GM19240 (cell line): ENCODE results near the gene ANKRD31.
"Not testable (repeated sequence)": the region's sequence is repeated elsewhere in the genome, so short reads cannot be mapped to it uniquely, and the experiment has no call there.

Source experiments
- DNase-seq: peaks from one replicate; pipeline ENCODE4 v3.0.0; 2011; ENCODE audit warnings: low spot score; ENCODE audit not compliant: insufficient read length

Gene ANKRD31

DNA sequence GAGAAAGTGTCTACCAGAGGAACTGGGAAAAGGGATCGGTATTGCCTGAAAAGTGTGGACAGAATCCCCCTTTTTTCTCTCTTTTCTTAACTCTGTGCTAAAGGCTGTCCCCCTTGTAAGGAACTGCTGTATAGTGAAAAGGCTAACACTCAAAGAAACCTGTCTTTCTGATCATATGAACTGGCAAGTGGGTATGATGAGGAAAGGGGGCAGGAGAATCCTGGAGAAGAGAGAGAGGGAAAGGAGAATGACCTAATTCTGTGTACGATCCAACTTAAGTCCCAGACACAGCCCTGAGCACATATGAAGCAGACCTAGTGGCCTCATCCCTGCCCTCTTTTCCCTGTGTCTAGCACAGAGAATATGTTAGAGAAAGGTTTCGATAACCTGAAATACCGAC, 967 bp downstream of the ANKRD31 start:
- no peak for DNase-seq

GRCh38 chr5:75234251-75234650, 2.4 kb downstream of the ANKRD31 start:
- no peak for DNase-seq

DNA sequence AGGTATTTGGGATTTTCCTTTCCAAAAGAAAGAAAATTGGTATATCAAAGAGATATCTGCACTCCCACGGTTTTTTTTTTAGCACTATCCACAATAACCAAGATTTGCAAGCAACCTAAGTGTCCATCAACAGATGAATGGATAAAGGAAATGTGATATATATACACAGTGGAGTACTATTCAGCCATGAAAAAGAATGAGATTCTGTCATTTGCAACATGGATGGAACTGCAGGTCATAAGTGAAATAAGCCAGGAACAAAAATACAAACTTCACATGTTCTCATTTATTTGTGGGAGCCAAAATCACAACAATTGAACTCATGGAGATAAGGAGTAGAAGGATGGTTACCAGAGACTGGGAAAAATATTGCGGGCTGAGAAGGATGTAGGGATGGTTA, 9.8 kb downstream of the ANKRD31 start:
- DNase-seq = no peak

GRCh38 chr5:75225506-75225905, 11.2 kb downstream of the ANKRD31 start:
- DNase-seq = no peak

DNA sequence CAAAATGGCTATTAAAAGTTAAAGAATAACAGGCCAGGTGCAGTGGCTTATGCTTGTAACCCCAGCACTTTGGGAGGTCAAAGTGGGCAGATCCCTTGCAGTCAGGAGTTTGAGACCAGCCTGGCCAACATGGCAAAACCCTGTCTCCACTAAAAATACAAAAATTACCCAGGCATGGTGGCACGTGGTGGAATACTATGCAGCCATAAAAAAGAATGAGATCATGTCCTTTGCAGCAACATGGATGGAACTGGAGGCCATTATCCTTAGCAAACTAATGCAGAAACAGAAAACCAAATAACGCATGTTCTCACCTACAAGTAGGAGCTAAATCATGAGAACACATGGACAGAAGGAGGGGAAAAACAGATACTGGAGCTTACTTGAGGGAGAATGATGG, 15.9 kb downstream of the ANKRD31 start:
- DNase-seq = not testable (repeated sequence)

DNA sequence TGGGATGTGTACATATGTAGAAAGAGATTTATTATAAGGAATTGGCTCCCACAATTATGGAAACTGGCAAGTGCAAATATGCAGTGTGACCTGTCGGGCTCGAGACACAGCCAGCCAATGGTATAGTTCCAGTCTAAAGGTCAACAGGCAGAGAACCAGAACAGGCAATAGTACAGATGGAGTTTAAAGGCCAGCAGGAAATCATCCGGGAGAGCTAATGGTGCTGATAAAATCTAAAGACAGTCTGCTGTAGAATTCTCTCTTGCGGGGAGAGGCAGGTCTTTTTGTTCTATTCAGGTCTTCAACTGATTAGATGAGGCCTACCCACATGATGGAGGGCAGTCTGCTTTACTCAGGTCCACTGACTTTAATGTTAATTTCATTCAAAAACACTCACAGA, 21.8 kb downstream of the ANKRD31 start:
- no peak for DNase-seq

- no peak for DNase-seq
Observed at GRCh38 chr5:75214409-75214808, 22.3 kb downstream of the ANKRD31 start.

DNA sequence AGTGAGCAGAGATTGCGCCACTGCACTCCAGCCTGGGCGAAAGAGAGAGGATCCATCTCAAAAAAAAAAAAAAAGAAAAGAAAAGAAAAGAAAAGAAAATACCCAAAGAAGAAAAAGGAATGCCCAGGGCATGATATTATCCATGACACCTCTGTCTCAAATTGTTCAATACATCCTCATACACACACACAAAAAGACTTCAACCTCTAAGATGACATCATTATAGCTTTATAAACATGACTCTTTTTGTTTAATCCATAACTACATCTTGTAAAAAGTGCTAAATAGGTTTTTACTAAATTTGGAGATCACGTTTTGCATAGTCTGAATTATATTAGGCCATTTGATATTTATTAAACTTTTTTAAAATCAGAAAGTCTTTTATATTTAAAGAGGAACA, 33.1 kb downstream of the ANKRD31 start:
- no peak for DNase-seq

DNA sequence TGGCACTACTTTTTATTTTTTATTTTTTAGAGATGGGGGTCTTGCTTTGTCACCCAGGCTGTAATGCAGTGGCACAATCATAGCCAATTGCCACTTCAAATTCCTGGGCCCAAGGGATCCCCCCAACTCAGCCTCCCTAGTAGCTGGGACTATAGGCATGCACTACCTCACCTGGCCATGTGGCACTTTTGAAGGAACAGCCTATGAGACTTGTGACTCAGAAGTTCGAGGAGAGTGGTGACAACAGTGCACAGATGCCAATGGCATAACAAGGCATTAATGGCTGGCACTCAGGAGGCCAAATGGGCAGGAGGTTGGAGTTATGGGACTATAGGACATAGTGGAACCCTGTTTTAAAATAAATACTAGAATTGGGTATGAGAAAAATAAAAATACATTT, 33.7 kb downstream of the ANKRD31 start:
- no peak for DNase-seq

GRCh38 chr5:75200776-75201175, 35.9 kb downstream of the ANKRD31 start:
- DNase-seq = no peak

DNA sequence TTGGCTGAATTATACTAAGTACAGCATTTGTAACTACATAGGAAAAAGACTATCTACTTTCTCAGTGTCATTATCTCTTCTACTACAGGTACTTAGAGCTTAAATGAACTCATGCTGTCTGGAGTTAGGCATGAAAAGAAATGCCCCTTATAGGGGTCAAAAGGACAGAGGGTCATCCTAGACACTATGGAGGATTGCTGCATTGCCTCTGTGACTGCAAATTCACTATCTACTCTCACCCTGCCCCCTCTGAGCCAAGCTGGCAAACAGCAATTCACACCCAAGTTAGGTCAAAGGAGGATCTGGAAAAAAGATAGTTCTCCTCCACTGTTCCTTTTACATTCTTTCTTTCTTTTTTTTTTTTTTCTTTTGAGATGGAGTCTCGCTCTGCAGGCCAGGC, 36.7 kb downstream of the ANKRD31 start:
- no peak for DNase-seq

- no peak for DNase-seq
Observed at GRCh38 chr5:75199071-75199470, 37.6 kb downstream of the ANKRD31 start.

DNA sequence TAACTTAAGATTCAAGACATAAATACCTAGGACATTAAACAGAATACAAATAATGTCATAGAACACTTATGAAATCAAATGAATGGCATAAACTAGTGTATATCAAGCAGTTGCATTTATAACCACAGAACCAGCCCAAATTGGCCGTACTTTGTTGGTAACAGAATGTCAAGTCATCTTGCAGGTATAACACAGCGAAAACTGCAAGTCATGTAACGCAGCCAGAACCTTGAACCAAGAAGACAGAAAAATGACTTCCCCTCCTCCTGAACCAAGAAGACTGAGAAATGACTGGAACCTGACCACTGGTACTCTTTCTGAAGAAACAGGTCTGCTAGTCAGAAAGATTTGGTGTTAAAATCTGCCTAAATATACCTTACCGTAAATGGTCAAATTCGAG, 38.9 kb downstream of the ANKRD31 start:
- no peak for DNase-seq

- DNase-seq = no peak
Observed at GRCh38 chr5:75192804-75193203, 43.9 kb downstream of the ANKRD31 start.

DNA sequence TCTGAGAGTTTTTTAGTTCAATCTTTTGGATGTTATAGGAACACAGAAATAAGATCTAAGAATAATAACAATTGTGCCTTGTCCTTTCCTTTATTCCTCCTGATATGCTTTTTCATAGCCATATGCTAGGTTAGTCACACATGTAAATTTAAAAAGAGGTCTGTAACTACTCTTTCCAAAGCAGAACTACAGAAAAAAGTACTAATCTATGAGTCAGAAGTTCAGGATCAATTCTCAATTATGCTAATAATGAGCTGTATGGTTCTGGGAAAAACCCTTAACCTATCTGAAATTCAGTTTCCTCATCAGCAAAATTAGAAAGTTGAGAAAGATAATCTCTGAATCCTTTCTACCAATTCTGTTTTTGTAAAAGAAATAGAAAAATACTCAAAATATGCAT, 44.4 kb downstream of the ANKRD31 start:
- DNase-seq = no peak

DNA sequence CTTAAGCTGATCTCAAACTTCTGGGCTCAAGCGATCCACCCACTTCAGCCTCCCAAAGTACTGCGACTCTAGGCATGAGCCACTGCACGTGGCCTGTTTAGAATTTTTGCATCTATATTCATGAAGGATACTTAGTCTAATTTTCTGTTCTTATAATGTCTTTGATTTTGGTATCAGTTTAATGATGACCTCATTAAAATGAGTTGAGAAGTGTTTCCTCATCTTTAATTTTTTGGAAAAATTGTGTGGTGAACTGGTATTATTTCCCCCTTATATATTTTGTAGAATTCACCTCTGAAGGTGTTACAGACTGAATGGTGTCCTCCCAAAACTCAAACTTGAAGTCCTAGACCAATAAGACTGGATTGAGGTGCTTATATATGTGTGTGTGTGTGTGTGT, 46.5 kb downstream of the ANKRD31 start:
- DNase-seq = no peak

DNA sequence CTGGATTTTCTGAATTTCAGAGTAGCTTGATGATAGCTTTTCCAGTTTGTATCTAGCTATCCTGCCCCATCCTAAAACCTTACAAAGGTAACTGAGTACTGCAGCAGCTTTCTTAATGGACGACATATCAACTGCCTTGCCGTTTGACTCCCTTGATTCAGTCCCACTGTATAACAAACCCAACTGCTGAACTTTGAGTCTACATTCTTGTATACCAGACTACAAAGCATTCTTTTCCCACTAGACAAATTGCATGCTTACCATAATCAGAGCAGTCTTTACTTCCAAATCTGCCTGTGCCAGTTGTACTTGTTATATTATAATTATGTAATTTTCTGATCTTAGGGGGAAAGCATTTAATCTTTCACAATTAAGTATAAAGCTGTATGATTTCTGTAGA, 47.3 kb downstream of the ANKRD31 start:
- no peak for DNase-seq

- DNase-seq = no peak
Observed at GRCh38 chr5:75185763-75186162, 50.9 kb downstream of the ANKRD31 start.

- not testable (repeated sequence) for DNase-seq
Observed at GRCh38 chr5:75176009-75176408, 60.7 kb downstream of the ANKRD31 start.

DNA sequence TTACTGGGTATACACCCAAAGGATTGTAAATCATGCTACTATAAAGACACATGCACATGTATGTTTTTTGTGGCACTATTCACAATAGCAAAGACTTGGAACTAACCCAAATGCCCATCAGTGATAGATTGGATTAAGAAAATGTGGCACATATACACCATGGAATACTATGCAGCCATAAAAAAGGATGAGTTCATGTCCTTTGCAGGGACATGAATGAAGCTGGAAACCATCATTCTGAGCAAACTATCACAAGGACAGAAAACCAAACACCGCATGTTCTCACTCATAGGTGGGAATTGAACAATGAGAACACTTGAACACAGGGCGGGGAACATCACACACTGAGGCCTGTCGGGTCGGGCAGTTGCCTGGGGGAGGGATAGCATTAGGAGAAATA, 61.8 kb downstream of the ANKRD31 start:
- DNase-seq = not testable (repeated sequence)

DNA sequence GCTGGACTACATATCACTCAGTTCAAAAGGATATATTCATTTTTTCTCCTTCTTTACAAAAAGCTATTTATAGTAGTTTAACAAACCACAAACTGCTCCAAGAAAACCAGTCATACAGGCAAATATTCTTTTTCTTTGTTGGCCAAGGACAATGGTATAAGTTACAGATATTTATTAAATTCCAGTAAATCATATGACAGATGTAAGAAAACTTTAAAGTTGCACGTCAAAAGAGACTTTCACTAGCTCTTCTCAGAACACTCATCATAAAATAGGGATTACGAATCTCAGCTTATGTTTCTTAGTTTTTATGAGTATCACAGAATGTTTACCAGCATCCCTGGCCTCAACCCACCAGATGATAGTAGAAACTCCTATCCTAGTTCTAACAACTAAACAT, 67.2 kb downstream of the ANKRD31 start:
- no peak for DNase-seq

GRCh38 chr5:75168026-75168735, 68.5 kb downstream of the ANKRD31 start:
- DNase-seq = no peak

DNA sequence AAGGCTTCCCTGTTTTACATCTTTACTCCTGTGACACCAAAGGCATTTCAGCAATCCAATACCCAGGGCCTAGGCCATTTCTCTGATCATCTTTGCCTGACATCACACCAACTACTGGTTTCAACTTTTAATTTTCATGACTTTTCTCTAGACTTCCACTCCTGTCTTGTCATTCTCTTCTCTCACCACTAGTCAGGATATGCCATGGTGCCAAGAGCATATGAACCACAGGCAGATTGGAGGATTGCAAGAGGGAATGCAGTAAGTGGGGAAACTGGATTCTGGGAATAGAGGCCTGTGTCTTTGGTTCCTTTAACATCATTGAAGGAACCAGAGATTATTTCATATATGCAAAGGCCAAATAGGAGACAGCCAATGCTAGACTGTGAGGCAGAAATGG, 69.3 kb downstream of the ANKRD31 start:
- DNase-seq = no peak

DNA sequence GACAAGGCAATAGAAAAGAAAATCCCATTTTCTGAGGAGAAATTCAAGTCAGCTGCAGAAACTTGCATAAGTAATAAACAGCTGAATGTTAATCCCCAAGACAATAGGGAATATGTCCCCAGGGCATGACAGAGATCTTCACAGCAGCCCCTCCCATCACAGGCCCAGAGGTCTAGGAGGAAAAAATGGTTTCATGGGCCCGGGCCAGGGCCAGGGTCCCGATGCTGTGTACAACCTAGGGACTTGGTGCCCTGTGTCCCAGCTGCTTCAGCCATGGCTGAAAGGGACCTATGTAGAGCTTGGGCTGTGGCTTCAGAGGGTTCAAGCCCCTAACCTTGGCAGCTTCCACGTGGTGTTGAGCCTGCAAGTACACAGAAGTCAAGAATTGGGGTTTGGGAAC, 75.2 kb downstream of the ANKRD31 start:
- DNase-seq = not testable (repeated sequence)
